Activated CD4-positive, alpha-beta T cell treated with anti-CD3 and anti-CD28 coated beads, Interleukin-2, Interleukin-6, amounts not matched to agents 100 ng/mL and 50 ng/mL, durations not matched to agents 16 hours and 8 hours (primary cell): ENCODE measurements around the gene TRMT6.

Source experiments
- DNase-seq: peaks from one replicate; pipeline ENCODE4 v3.0.0-alpha.2; 2020

Gene TRMT6

DNA sequence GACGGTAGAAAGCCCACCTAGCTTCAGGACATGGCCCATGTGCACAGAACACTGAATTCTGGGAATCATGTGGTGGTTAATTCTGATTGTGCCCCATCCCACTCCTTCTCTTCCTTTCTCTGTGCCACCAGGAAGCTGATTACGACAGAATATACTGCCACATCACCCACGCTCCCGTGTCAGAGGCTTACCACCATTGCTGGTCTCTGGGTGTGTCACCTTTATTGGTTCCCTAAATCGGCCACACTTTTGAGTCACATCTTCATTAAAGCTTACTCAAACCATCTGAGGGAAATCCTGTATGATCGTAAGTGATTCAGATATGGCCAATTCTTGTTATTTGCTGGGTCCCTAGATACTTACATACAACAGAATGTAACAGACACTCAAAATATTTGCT, 3.1 kb downstream of the TRMT6 start:
- peak; percentile 79 for DNase-seq

DNA sequence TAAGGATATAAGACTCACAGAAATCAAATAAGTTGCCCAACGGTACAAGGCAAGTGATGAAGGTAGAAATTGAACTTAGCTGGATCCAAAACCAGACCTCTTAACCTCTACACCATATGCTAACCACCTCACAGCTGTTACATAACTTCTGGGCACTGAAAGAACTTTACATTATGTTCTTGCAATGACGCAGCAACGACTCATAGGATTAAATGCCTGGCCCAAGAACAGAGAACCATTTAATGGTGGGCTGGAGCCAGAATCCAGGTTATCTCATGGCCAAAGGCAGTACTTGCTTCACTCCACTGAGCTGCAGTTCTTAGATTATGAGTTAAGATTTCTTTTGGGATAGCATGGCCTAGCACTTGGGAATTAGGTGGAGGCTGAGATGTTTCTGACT, 4.4 kb downstream of the TRMT6 start:
- DNase-seq: peak; percentile 48

- DNase-seq: no peak
Observed at GRCh38 chr20:5938456-5939029, 11.8 kb downstream of the TRMT6 start.

- DNase-seq: no peak
Observed at GRCh38 chr20:5936238-5936637, 14.1 kb downstream of the TRMT6 start.

DNA sequence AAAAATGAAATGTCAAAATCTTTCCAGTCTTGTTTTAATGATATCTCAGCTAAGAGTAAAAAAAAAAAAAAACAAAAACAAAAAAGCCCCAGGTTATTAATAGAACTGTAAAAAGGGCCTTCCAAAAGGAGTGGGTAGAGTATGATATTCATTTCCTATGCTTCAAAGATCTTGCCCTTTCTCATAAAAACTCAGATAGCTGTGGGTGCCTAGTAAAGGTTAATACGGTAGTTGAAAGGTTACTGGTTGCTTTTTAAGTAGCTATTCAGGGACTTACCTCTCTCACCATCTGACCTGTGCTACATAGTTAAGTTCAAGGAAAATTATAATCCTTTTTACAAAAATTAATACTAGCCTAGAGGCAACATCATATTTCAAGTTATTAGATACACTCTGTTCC, 14.9 kb downstream of the TRMT6 start:
- no peak for DNase-seq

DNA sequence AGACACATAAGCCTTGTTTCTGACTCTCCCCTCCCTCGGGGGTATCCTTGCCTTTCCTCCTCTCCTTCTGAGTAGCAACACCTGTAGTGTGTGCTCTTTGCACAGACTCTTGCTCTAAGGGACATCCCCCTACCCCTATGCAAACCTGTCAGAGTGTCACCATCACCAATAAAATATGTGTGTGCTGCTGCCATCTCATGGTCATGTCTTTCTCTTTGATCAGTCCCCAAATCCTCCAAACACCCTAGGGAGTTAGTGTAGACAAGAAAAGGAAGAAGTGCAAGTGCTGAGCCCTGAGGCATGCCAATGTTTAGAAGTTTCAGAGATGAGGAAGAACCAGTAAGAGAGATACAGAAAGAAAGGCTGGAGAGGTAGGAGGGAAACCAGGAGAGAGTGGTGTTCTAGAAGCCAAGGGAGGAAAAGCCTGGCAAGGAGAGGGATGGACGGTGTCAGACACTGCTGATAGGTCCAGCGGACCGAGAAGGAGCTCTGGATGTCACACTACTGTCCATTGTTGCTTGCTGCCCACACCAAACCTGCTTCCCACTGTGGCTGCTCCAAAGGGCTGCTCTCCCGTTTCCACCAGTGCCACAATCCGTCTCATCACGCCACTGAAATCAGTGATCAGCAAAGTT, 16.4 kb downstream of the TRMT6 start:
- peak; percentile 36 for DNase-seq

GRCh38 chr20:5932796-5933195, 17.5 kb downstream of the TRMT6 start:
- no peak for DNase-seq

DNA sequence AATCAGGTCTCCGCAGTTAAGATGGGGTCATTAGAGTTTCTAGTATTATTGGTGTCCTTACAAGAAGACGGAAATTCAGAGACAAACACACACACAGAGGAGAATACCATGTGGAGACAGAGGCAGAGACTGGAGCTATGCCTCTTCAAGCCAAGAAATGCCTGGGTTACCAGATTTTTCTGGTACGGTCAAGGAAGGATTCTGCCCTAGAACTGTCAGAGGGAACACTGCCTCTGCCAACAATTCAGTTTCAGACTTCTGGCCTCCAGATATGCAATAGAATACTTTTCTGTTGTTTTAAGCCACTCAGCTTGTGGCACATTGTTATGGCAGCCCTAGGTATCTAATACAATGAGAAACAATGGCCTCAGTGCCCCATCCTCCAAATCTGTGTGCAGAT, 18.9 kb downstream of the TRMT6 start:
- no peak for DNase-seq

GRCh38 chr20:5928836-5929715, 21.3 kb downstream of the TRMT6 start:
- no peak for DNase-seq

DNA sequence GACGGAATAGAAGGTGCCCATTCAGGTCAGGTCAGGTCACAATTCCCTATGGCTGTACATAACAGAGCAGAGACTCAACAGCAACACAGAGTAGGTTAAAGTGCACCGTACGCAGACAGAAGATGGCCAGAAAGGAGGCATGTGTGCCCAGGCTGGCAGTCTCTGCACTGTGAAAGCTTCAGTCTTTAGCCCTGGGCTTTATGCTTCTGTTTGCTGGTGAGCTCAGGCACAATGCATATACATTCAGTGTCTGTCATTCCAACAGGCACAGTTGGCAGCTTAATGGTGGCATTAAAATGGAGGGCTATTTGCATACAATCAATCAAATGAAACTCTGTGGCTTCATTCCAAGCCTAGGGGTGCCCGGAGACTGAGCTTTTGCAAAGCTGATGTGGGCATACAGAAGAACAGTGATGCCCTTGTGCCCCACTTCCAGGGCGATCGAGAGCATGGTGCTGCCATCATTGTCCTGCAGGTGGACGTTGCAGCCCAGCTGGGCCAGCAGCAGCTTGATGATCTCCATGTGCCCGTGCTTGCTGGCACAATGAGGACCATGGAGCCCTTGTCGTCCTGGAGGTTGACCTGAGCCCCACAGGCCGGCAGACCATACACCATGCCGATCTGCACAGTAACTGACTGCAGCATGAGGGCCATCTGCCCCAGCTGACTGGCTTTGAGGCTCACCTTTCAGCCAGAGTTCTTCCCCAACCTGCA, 22.4 kb downstream of the TRMT6 start:
- DNase-seq: no peak

GRCh38 chr20:5925551-5925950, 24.8 kb downstream of the TRMT6 start:
- DNase-seq: no peak

DNA sequence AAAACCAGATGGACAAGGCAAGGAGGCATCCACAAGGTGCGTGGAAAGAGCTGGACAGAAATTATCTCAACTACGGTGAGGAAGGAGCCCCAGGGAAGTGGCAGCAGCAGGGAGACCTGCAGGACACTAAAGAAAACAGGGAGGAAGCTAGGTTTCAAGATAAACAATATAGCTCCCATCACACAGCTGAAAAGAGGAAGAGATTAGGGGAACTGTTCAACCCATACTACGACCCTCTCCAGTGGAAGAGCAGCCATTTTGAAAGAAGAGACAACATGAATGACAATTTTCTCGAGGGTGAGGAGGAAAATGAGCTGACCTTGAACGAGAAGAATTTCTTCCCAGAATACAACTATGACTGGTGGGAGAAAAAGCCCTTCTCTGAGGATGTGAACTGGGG, 26.8 kb downstream of the TRMT6 start:
- DNase-seq: no peak

DNA sequence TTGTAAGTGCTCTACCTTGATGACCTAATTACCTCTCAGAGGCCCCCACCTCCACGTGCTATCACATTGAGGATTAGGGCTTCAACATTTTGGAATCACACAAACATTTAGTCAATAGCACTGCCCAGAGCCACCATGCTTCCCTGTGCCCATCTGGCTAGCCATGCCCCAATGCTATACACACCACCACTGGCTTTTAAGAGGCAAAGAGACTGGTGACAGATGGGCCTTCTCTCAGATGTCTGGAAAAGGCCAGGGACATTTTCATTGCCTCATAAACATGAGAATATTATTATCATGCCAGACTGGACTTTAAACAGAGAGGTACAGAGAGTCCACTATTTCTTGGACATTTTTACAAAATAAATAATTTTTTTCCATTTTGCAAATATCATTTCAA, 29.8 kb downstream of the TRMT6 start:
- DNase-seq: no peak

DNA sequence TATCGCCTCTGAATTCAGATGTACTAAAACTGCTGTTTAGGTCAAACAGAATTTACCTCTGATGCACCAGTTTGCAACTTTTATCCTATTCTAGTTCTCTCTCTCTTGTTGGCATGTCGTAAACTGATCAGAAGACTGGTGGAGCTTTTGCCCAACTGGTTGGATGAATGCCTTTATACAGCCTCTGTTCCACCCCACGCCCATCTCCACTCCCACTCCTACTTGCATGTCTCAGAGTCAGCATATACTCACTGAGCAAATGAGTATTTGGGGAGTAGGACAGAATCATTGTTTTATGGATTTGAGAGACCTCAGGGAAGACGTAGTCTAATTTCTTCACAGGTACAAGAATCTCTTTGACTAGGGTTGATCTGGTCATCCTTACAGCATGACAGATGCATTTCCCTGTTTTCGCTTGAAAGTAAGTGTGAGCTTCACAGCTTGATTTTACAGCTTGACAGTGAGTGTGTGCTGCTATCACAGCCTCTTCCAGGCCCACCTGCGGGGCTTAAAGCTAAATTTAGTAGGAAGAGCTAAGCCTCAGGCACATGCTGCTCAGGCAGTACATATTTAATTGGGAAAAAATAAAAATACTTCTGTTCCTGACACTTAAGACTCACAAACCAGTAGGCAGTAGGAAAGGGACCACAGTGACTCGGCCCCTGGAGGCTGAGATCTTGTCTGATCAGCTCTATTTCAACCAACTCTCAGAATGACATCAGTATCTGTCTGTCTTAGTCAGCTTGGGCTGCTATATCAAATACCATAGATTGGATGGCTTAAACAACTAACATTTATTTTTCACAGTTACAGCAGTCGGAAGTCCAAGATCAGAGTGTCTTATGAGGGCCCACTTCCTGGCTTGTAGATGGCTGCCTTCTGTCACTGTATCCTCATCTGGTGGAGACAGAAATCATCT, 30.4 kb downstream of the TRMT6 start:
- peak; percentile 59 for DNase-seq

DNA sequence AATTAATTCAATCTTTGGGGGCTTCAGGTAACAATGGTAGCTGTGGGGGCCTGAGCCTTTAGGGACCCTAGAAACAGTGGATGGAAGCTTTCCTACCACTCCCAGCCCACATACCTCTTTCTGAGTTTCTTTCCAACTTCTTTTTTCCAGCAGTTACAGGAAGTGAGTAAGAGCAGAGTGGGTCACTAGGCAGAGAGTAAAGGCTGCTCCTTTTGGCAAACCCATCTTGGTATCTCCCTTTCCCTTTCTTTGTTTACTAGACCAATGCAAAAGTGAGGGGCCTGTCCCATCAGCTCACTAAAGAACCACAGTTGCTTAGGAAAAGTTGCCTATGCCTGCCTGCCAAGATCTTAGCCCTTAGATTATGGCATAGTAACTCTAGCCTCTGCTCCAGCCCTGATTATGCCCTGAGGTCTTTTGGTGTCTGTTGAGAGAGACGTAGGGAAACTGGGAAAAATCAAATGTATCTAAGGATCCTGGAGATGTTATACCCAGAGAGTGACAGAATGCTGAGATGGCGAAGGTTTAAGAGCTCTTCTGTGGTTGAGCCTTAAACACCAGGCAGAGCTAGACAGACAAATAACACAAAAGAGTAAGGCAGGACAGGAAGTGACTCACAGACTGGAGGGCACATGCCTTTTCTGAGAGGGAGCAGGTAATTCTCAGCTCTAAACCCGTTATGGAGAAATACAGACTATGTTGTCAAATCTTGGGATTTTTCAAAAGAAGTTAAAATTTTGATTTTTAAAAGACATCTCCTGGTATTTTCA, 31.3 kb downstream of the TRMT6 start:
- peak; percentile 69 for DNase-seq

- DNase-seq: no peak
Observed at GRCh38 chr20:5914859-5915258, 35.5 kb downstream of the TRMT6 start.

DNA sequence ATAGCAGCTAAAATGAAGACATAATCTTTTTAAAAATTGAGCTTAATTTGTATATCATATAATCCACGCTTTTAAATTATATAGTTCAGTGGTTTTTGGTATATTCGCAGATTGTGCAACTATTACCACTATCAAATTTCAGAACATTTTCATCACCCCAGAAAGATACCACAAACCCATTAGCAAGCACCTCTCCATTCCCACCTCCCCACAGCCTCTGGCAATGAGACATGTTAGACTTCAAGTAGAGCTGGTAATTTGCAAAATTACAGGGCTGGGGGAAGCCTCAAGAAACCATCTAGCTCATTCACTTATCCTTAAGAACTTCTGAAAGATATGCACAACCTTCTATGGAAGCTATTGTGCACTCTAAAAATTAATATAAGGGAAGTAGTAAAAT, 37.2 kb downstream of the TRMT6 start:
- no peak for DNase-seq

DNA sequence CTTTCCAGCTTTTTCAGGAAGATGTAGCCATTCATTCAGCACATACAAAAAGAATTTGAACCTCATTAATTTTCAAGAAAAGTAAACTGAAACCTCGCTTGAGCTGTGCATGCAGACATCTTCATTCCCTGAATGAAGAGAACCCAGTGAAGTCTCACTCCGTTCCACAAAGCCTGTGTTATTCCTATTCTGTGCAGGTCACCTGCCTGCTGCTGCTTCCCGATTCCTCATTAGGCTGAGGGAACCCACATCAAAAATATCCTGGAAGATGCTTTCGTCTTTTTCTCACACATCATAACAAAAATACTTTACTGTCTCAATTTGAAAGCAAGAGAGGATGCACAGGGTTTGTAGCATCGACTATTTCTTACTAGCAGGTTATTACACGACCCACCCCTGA, 40.1 kb downstream of the TRMT6 start:
- no peak for DNase-seq

- no peak for DNase-seq
Observed at GRCh38 chr20:5908981-5909380, 41.4 kb downstream of the TRMT6 start.

DNA sequence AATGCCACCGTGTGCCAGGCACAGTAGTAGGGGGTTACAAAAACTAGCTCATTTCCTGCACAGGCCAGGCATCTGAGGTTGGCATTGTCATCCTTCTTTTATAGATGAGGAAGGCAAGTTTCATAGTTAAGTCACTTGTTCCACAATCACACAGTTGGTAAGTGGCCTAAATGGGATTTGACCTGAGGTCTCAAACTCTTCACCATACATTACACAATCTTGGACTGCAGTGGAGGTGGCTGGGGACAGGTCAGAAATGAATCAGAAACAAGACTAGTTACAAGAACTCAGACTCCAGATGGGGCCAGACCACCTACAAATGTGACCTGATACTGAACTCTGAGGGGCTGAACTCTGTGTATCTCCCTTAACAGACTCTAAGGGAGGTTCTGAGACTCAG, 49.4 kb downstream of the TRMT6 start:
- no peak for DNase-seq

DNA sequence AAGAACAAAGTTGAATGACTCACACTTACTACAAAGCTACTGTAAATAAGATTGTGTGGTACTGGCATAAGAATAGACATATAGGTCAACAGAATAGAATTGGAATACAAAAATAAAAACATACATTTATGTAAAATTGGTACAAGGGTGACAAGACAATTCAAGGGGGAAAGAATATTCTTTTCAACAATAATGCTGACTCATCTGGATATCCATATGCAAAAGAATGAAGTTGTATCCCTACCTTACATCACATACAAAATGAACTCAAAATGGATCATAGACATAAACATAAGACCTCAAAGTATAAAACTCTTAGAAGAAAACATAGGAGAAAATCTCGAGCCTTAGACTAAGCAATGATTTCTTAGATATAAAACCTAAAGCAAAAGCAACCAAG, 50.9 kb downstream of the TRMT6 start:
- DNase-seq: no peak

DNA sequence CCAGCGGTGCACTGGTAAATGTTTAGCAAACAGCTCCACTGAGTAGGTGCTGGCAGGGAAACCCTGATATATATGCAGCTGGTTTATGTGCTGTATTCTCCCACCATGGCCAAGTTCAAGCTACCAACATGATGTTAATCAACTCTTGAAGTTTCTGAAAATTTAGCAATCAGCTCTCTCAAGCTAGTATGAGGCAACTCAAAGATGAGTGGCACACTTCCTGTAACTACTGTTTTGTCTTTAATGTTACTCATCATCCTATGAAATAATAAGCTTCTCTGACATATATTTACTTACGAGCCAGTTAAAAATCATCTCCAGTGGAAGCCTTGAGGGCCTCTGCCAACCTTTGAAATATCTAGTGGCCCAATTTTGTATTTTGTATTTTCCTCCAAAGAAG, 54.7 kb downstream of the TRMT6 start:
- no peak for DNase-seq
